WTC11 (cell line): ENCODE results near the gene IVNS1ABP. TPM values are rescaled to one million over a fixed set of nuclear protein-coding genes. Genes with fewer than 3 reads are reported as not detected.

Experiments used
- ATAC-seq: fragments of 200-7000 bp; cut with Tn5 transposase; 2 replicates; pipeline ENCODE4 v1.10.0; 2021; ENCODE audit warnings: mild to moderate bottlenecking, moderate library complexity
- CTCF ChIA-PET: fragments of 300-600 bp; sonication (Branson Sonifier 250); formaldehyde crosslinking; loops from one replicate; lab custom pipeline; 2021; ENCODE audit warnings: antibody characterized with exemption; lab: Charles Lee
- POLR2A ChIA-PET: fragments of 350-600 bp; sonication (Branson Sonifier 250); formaldehyde crosslinking; loops from one replicate; lab custom pipeline; 2021; ENCODE audit warnings: antibody characterized with exemption; lab: Charles Lee
- DNase-seq: peaks from one replicate; pipeline ENCODE4 v3.0.0; 2021; ENCODE audit warnings: low spot score
- H3K27ac Mint-ChIP-seq: 2 replicates; pipeline ENCODE4 v1.8.0; 2021; ENCODE audit warnings: mixed read lengths
- H3K27me3 Mint-ChIP-seq: 2 replicates; pipeline ENCODE4 v1.8.0; 2021; ENCODE audit warnings: low read depth, mild to moderate bottlenecking, moderate library complexity, mixed read lengths
- H3K36me3 Mint-ChIP-seq: 2 replicates; pipeline ENCODE4 v1.8.0; 2021; ENCODE audit warnings: mixed read lengths
- H3K4me1 Mint-ChIP-seq: 2 replicates; pipeline ENCODE4 v1.8.0; 2022; ENCODE audit warnings: mixed read lengths
- H3K4me3 Mint-ChIP-seq: 2 replicates; pipeline ENCODE4 v1.8.0; 2021; ENCODE audit warnings: mild to moderate bottlenecking, moderate library complexity, mixed read lengths
- H3K9me3 Mint-ChIP-seq: 2 replicates; pipeline ENCODE4 v1.8.0; 2021; ENCODE audit warnings: mixed read lengths
- ATF1 ChIP-seq: sonication (generic); formaldehyde crosslinking; IDR thresholded peaks from 2 replicates; pipeline ENCODE4 v1.8.1; 2023; ENCODE audit warnings: mild to moderate bottlenecking, moderate library complexity, missing genetic modification reagents
- ATF6 ChIP-seq: sonication (generic); formaldehyde crosslinking; IDR thresholded peaks from 2 replicates; pipeline ENCODE4 v1.8.1; 2023; ENCODE audit warnings: mild to moderate bottlenecking, missing genetic modification reagents
- CBFB ChIP-seq: sonication (generic); formaldehyde crosslinking; IDR thresholded peaks from 2 replicates; pipeline ENCODE4 v1.8.1; 2022; ENCODE audit warnings: mild to moderate bottlenecking, low read depth, missing genetic modification reagents
- FOXJ3 ChIP-seq: sonication (generic); formaldehyde crosslinking; IDR thresholded peaks from 2 replicates; pipeline ENCODE4 v1.9.0; 2021; ENCODE audit warnings: missing genetic modification reagents, mild to moderate bottlenecking, borderline replicate concordance
- FOXK1 ChIP-seq: sonication (generic); formaldehyde crosslinking; IDR thresholded peaks from 2 replicates; pipeline ENCODE4 v1.8.0; 2022; ENCODE audit warnings: mild to moderate bottlenecking, moderate library complexity, missing genetic modification reagents
- GRHL2 ChIP-seq: fragments of 250-450 bp; sonication (Bioruptor Pico); IDR thresholded peaks from 2 replicates; pipeline ENCODE4 v1.8.0; 2022; ENCODE audit warnings: mild to moderate bottlenecking, moderate library complexity; ENCODE audit not compliant: insufficient replicate concordance, severe bottlenecking
- IRF2 ChIP-seq: sonication (generic); formaldehyde crosslinking; IDR thresholded peaks from 2 replicates; pipeline ENCODE4 v1.8.0; 2022; ENCODE audit warnings: low read depth, missing genetic modification reagents, borderline replicate concordance
- MXD4 ChIP-seq: fragments of 250-450 bp; sonication (Bioruptor Pico); IDR thresholded peaks from 2 replicates; pipeline ENCODE4 v1.8.0; 2021; ENCODE audit warnings: mild to moderate bottlenecking, moderate library complexity, borderline replicate concordance
- NFE2L1 ChIP-seq: sonication (generic); formaldehyde crosslinking; IDR thresholded peaks from 2 replicates; pipeline ENCODE4 v1.8.1; 2023; ENCODE audit warnings: missing genetic modification reagents
- NR2C2 ChIP-seq: sonication (generic); formaldehyde crosslinking; IDR thresholded peaks from 2 replicates; pipeline ENCODE4 v1.8.0; 2022; ENCODE audit warnings: mild to moderate bottlenecking, missing genetic modification reagents
- NR3C1 ChIP-seq: sonication (generic); formaldehyde crosslinking; conservative IDR thresholded peaks from 2 replicates; pipeline ENCODE4 v1.8.1; 2023; ENCODE audit warnings: low read depth, mild to moderate bottlenecking, missing genetic modification reagents
- RELA ChIP-seq: sonication (generic); formaldehyde crosslinking; IDR thresholded peaks from 2 replicates; pipeline ENCODE4 v1.8.1; 2022; ENCODE audit warnings: missing genetic modification reagents, mild to moderate bottlenecking, borderline replicate concordance
- SMAD4 ChIP-seq: sonication (generic); formaldehyde crosslinking; IDR thresholded peaks from 2 replicates; pipeline ENCODE4 v1.8.0; 2022; ENCODE audit warnings: mild to moderate bottlenecking, missing genetic modification reagents
- SOX15 ChIP-seq: fragments of 250-450 bp; sonication (Bioruptor Pico); IDR thresholded peaks from 2 replicates; pipeline ENCODE4 v1.9.0; 2021; ENCODE audit warnings: mild to moderate bottlenecking
- STAT6 ChIP-seq: sonication (generic); formaldehyde crosslinking; conservative IDR thresholded peaks from 2 replicates; pipeline ENCODE4 v1.8.1; 2023; ENCODE audit warnings: mild to moderate bottlenecking, low read depth, missing genetic modification reagents, moderate library complexity
- USF2 ChIP-seq: sonication (generic); formaldehyde crosslinking; IDR thresholded peaks from 2 replicates; pipeline ENCODE4 v1.8.1; 2023; ENCODE audit warnings: mild to moderate bottlenecking, missing genetic modification reagents, moderate library complexity
- ZMAT4 ChIP-seq: fragments of 250-450 bp; sonication (Bioruptor Pico); IDR thresholded peaks from 2 replicates; pipeline ENCODE4 v1.9.0; 2021; ENCODE audit warnings: mild to moderate bottlenecking
- ZNF121 ChIP-seq: sonication (generic); formaldehyde crosslinking; IDR thresholded peaks from 2 replicates; pipeline ENCODE4 v1.8.0; 2023; ENCODE audit warnings: missing genetic modification reagents
- ZNF138 ChIP-seq: sonication (generic); formaldehyde crosslinking; conservative IDR thresholded peaks from 2 replicates; pipeline ENCODE4 v1.8.1; 2022; ENCODE audit warnings: mild to moderate bottlenecking, moderate library complexity, missing genetic modification reagents
- ZNF263 ChIP-seq: sonication (generic); formaldehyde crosslinking; IDR thresholded peaks from 2 replicates; pipeline ENCODE4 v1.8.1; 2022; ENCODE audit warnings: low read depth, mild to moderate bottlenecking, moderate library complexity, missing genetic modification reagents
- ZNF281 ChIP-seq: sonication (generic); formaldehyde crosslinking; IDR thresholded peaks from 2 replicates; pipeline ENCODE4 v1.8.0; 2023; ENCODE audit warnings: mild to moderate bottlenecking, missing genetic modification reagents
- ZNF423 ChIP-seq: fragments of 250-450 bp; sonication (Bioruptor Pico); IDR thresholded peaks from 2 replicates; pipeline ENCODE4 v2.1.2; 2022; ENCODE audit warnings: mild to moderate bottlenecking, moderate library complexity
- total RNA-seq: library from RNA; stranded (reverse); gene quantifications from 3 replicates; pipeline ENCODE4 v1.2.3, GENCODE V29; 2021
- TF ChIP-seq, protein P1 (sequence below): sonication (generic); formaldehyde crosslinking; IDR thresholded peaks from 2 replicates; pipeline ENCODE4 v1.8.0; 2022; ENCODE audit warnings: mild to moderate bottlenecking, missing genetic modification reagents
- TF ChIP-seq, protein P2 (sequence below): fragments of 250-450 bp; sonication (Bioruptor Pico); IDR thresholded peaks from 2 replicates; pipeline ENCODE4 v2.1.2; 2022; ENCODE audit warnings: mild to moderate bottlenecking, moderate library complexity

Gene IVNS1ABP
- total RNA-seq, 1 experiment from 2014 or later, result 159 TPM

GRCh38 chr1:185293967-185294542, 23.0 kb downstream of the IVNS1ABP start:
- Mint-ChIP-seq H3K4me3 (no peak overlapping the region), H3K4me1 (no peaks in the 10 kb centered on the region), H3K27ac (peak overlapping the region; percentile 48; the same call in 1 of the 2 replicates), H3K36me3 (peaks cover 38% of the 10 kb centered on the region), H3K9me3 (peaks cover 6% of the 10 kb centered on the region), H3K27me3 (no peaks in the 10 kb centered on the region)
- DNase-seq (no peak), ATAC-seq (no peak)
- ChIA-PET POLR2A (no interaction called here), CTCF (interaction anchor here (2.6 kb wide), 1 partner anchor 387 kb away, joined by 13 read pairs; no protein-coding TSS in a partner anchor)
- TF ChIP-seq ZNF423 (CRISPR knock-in tag) (no peak), GRHL2 (CRISPR knock-in tag) (no peak), CBFB (CRISPR knock-in tag) (no peak), RELA (CRISPR knock-in tag) (no peak), NR2C2 (no peak), ATF6 (CRISPR knock-in tag) (no peak), ZNF121 (0 out of 2 replicates have a peak, but pooled peaks have one; percentile 60), USF2 (CRISPR knock-in tag) (no peak), ZNF263 (CRISPR knock-in tag) (no peak)

GRCh38 chr1:185292237-185292636, 24.8 kb downstream of the IVNS1ABP start:
- H3K27ac Mint-ChIP-seq, result peak overlapping the region; percentile 5; the same call in 1 of the 2 replicates
- CTCF ChIA-PET, result interaction anchor here (0.8 to 2.6 kb wide), 3 partner anchors 122 to 388 kb away, joined by 3 to 13 read pairs (median 3); no protein-coding TSS in a partner anchor
- peak; percentile 11; the same call in 1 of the 2 replicates for ATAC-seq

More at GRCh38 chr1:185292237-185292636, 24.8 kb downstream of the IVNS1ABP start:
- no peak overlapping the region for H3K4me3 Mint-ChIP-seq
- H3K36me3 Mint-ChIP-seq, result peaks cover 21% of the 10 kb centered on the region
- no peak for DNase-seq
- no peak for TF ChIP-seq ZNF138
- TF ChIP-seq GRHL2 (CRISPR knock-in tag), result no peak
- no peak for TF ChIP-seq NFE2L1 (CRISPR knock-in tag)
- TF ChIP-seq FOXK1 (CRISPR knock-in tag), result no peak
- TF ChIP-seq IRF2 (CRISPR knock-in tag), result no peak
- TF ChIP-seq, protein P1, sequence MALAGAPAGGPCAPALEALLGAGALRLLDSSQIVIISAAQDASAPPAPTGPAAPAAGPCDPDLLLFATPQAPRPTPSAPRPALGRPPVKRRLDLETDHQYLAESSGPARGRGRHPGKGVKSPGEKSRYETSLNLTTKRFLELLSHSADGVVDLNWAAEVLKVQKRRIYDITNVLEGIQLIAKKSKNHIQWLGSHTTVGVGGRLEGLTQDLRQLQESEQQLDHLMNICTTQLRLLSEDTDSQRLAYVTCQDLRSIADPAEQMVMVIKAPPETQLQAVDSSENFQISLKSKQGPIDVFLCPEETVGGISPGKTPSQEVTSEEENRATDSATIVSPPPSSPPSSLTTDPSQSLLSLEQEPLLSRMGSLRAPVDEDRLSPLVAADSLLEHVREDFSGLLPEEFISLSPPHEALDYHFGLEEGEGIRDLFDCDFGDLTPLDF (CRISPR knock-in tag), result no peak
- TF ChIP-seq MXD4, result no peak
- TF ChIP-seq FOXJ3 (CRISPR knock-in tag), result no peak
- TF ChIP-seq CBFB (CRISPR knock-in tag), result no peak
- no peak for TF ChIP-seq ATF1 (CRISPR knock-in tag)
- no peak for TF ChIP-seq SMAD4 (CRISPR knock-in tag)
- TF ChIP-seq ZNF281, result no peak
- no peak for TF ChIP-seq STAT6 (CRISPR knock-in tag)
- no peak for TF ChIP-seq SOX15 (CRISPR knock-in tag)
- no peak for TF ChIP-seq ZMAT4
- TF ChIP-seq, protein P2, sequence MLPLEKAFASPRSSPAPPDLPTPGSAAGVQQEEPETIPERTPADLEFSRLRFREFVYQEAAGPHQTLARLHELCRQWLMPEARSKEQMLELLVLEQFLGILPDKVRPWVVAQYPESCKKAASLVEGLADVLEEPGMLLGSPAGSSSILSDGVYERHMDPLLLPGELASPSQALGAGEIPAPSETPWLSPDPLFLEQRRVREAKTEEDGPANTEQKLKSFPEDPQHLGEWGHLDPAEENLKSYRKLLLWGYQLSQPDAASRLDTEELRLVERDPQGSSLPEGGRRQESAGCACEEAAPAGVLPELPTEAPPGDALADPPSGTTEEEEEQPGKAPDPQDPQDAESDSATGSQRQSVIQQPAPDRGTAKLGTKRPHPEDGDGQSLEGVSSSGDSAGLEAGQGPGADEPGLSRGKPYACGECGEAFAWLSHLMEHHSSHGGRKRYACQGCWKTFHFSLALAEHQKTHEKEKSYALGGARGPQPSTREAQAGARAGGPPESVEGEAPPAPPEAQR (CRISPR knock-in tag), result no peak
- no peak for TF ChIP-seq NR3C1 (CRISPR knock-in tag)
- no peaks in the 10 kb centered on the region for H3K4me1 Mint-ChIP-seq
- POLR2A ChIA-PET, result interaction anchor here (0.6 to 0.7 kb wide), 2 partner anchors 12 to 30 kb away, joined by 4 to 5 read pairs; no protein-coding TSS in a partner anchor
- H3K9me3 Mint-ChIP-seq, result peaks cover 6% of the 10 kb centered on the region
- H3K27me3 Mint-ChIP-seq, result no peaks in the 10 kb centered on the region
